Muscle of arm (tissue), 12 donors: ENCODE results near the gene COX7B2. TPM values are rescaled to one million over a fixed set of nuclear protein-coding genes. Genes with fewer than 3 reads are reported as not detected.

Source experiments
- DNase-seq: peaks from one replicate; pipeline ENCODE4 v3.0.0-alpha.2; 2013
- polyA plus RNA-seq, 12 donors: library from polyadenylated mRNA; unstranded; fragments of 120-200 nt; gene quantifications; one replicate each; pipeline ENCODE4 v1.2.1, GENCODE V29; 2013; ENCODE audit not compliant: insufficient read length in 12 of 12

The COX7B2 gene
- polyA plus RNA-seq, 12 donors = not detected

DNA sequence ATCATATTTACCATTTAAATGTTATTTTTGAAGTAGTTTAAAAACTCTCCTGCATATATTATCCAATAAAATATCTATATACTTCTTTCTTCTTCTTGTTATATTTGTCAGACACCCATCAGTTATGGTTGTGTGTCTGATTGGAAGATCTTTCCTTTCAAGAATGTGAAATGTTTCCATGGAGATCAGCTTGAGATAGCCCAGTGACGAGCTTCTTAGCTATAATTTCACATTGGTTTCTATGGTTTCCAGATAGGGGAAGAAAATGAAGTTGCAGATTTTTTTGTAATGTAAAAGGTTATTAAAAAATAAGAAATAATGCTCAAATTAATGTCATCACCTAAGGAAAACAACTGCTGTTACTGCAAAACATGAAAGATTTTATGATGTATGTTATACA is 189.0 kb downstream of the COX7B2 start:
- no peak for DNase-seq

- no peak for DNase-seq
Measured at GRCh38 chr4:46717950-46718349, 191.1 kb downstream of the COX7B2 start.

- no peak for DNase-seq
Measured at GRCh38 chr4:46715468-46715867, 193.6 kb downstream of the COX7B2 start.

- no peak for DNase-seq
Measured at GRCh38 chr4:46698891-46699290, 210.2 kb downstream of the COX7B2 start.

Other genes with a start within 250 kb of the COX7B2 start
- 1 to 10 TPM in 1 of 12 donors, under 1 TPM in 6, not detected in 5; 0.01 to 1.9 (median 0.07) TPM for gene GABRA4, start 84.3 kb upstream of the COX7B2 start, polyA plus RNA-seq
- gene GABRB1, start 122.3 kb upstream of the COX7B2 start, polyA plus RNA-seq = under 1 TPM in 2 of 12 donors, not detected in 10; 0.10 to 0.70 TPM